Measurements from ENCODE around the gene MYO7B. TPM values are rescaled to one million over a fixed set of nuclear protein-coding genes. Genes with fewer than 3 reads are reported as not detected.

The MYO7B gene
- total and polyA plus RNA-seq, 2 experiments from 2014 or later, result 0.06 to 0.12 TPM

- Histone ChIP-seq H3K9me3 (ENCODE audit: low read depth) (no peaks in the 10 kb centered on the region), H3K4me3 (no peak overlapping the region), H3K36me3 (no peaks in the 10 kb centered on the region), H3K27ac (no peak overlapping the region), H3K27me3 (no peaks in the 10 kb centered on the region), H3K4me1 (ENCODE audit: low read depth) (no peaks in the 10 kb centered on the region)
- DNase-seq (ENCODE audit: low read depth in 1 of 2, low spot score in 1 of 2), result no peak
- no peak for TF ChIP-seq CTCF (IDR thresholded peaks at IDR 0.05; ENCODE audit: low read depth, low read length)
Measured at GRCh38 chr2:127635380-127636237, 100.1 kb downstream of the MYO7B start.

DNA sequence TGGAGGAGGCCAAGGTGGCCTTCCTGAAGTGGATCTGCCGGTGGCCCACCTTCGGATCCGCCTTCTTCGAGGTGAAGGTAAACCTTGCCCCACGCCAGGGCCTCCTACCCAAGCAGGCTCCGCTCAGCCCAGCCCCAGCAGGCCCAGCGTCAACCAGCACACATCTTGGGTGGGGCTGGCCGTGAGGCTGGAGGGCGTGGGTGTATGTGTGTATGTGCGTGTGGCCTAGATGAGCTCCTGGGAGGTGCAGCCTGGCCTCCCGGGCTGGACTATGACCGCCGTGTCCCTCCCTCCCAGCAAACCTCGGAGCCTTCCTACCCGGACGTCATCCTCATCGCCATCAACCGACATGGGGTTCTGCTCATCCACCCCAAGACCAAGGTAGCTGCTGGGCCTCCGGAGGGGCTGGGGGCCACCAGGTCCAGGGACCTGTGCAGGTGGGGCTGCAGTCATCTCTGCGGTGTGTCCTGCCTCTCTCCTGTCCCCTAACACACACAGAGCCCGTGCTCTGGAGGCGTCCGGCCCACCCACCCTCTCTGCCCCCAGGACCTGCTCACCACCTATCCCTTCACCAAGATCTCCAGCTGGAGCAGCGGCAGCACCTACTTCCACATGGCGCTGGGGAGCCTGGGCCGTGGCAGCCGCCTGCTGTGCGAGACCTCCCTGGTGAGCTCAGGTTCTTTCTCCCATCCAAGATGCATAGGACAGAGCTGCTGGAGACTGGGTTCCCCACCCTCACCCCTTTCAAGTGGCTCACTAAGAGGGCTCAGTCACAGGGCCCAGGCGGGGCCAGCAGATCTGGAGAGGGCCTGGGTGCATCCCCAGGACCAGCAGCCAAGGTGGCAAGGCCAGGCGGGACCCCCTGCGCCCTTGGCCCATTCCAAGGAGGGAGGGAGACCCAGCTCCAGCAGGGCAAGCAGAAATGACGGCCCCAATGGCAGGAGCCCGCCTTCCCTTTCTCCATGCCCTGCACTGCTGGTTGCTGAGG is 101.1 kb downstream of the MYO7B start:
- Histone ChIP-seq H3K4me3 (no peak overlapping the region), H3K27ac (no peak overlapping the region), H3K4me1 (ENCODE audit: low read depth) (no peaks in the 10 kb centered on the region), H3K9me3 (ENCODE audit: low read depth) (no peaks in the 10 kb centered on the region), H3K27me3 (no peaks in the 10 kb centered on the region), H3K36me3 (no peaks in the 10 kb centered on the region)
- DNase-seq (ENCODE audit: low read depth in 1 of 2, low spot score in 1 of 2), result no peak
- no peak for TF ChIP-seq CTCF (IDR thresholded peaks at IDR 0.05; ENCODE audit: low read depth, low read length)

DNA sequence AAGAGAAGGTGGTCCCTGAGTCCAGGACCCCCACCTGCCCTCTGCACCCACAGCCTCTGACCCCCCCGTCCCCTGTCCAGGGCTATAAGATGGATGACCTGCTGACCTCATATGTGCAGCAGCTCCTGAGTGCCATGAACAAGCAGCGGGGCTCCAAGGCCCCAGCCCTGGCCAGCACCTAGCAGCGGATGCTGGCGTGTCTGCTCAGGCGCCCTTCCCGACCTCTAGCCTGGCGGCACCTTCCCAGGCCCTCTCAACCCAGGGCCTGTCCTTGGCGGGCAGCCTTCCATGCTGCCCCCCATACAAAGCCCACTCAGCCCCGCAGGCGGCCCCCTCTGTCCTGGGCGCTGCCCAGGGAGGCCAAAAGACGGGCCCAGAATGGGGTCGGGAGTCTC is 101.8 kb downstream of the MYO7B start:
- Histone ChIP-seq H3K36me3 (no peaks in the 10 kb centered on the region), H3K9me3 (ENCODE audit: low read depth) (no peaks in the 10 kb centered on the region), H3K4me1 (ENCODE audit: low read depth) (no peaks in the 10 kb centered on the region), H3K27ac (no peak overlapping the region), H3K4me3 (no peak overlapping the region), H3K27me3 (no peaks in the 10 kb centered on the region)
- no peak for TF ChIP-seq CTCF (IDR thresholded peaks at IDR 0.05; ENCODE audit: low read depth, low read length)
- DNase-seq (ENCODE audit: low read depth in 1 of 2, low spot score in 1 of 2), result no peak

DNA sequence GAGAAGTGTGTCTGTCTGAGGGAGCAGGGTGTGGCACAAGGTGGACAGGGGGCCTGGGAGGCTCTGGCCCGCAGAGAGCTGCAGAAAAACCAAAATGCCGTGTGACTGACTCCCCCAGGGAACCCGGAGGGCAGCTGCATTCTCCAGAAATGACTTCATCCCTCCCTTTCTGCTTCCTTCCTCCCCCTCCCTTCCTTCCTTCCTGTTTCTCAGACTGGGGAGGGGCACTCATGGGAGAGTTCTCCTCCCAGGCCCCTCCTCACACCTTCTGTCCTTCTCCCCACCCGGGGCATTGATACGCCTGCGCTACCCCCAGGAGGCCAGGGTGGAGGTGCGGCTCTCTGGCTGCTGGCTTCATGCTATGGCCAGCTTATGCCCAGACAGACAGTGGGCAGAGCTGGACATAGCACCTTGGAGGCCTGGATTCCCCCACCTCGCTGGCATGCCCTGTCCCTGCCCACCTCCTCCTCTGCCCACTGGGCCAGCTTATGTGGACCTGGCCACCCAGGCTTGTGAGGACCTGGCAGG is 102.3 kb downstream of the MYO7B start:
- Histone ChIP-seq H3K27me3 (no peaks in the 10 kb centered on the region), H3K4me1 (ENCODE audit: low read depth) (no peaks in the 10 kb centered on the region), H3K27ac (no peak overlapping the region), H3K36me3 (no peaks in the 10 kb centered on the region), H3K4me3 (no peak overlapping the region), H3K9me3 (ENCODE audit: low read depth) (no peaks in the 10 kb centered on the region)
- TF ChIP-seq CTCF (IDR thresholded peaks at IDR 0.05; ENCODE audit: low read depth, low read length), result no peak
- peak in 1 of 2 donors; percentile 80 for DNase-seq (ENCODE audit: low read depth in 1 of 2, low spot score in 1 of 2)

GRCh38 chr2:127638361-127639110 is 103.1 kb downstream of the MYO7B start:
- Histone ChIP-seq H3K27ac (no peak overlapping the region), H3K9me3 (ENCODE audit: low read depth) (no peaks in the 10 kb centered on the region), H3K27me3 (no peaks in the 10 kb centered on the region), H3K4me1 (ENCODE audit: low read depth) (no peaks in the 10 kb centered on the region), H3K4me3 (no peak overlapping the region), H3K36me3 (no peaks in the 10 kb centered on the region)
- no peak for TF ChIP-seq CTCF (IDR thresholded peaks at IDR 0.05; ENCODE audit: low read depth, low read length)
- peak in 1 of 2 donors; percentile 57 for DNase-seq (ENCODE audit: low read depth in 1 of 2, low spot score in 1 of 2)
